HepG2 (cell line): ENCODE data around the gene TGFA. TPM values are rescaled to one million over a fixed set of nuclear protein-coding genes. Genes with fewer than 3 reads are reported as not detected.

ENCODE experiments used
- AGO2 ChIP-seq: fragments of 200-400 bp; formaldehyde crosslinking; optimal IDR thresholded peaks from 2 replicates; pipeline ENCODE3; 2017; ENCODE audit warnings: mild to moderate bottlenecking, low read depth, low read length, moderate library complexity
- AHR ChIP-seq: IDR thresholded peaks from 2 replicates; pipeline ENCODE4 v1.6.1; 2018; ENCODE audit warnings: missing genetic modification reagents, missing compliant biosample characterization
- EHMT2 ChIP-seq: fragments of 200-600 bp; sonication (generic); IDR thresholded peaks from 2 replicates; pipeline ENCODE4 v1.7.0; 2017; ENCODE audit warnings: antibody characterized with exemption, low read depth, low read length, borderline replicate concordance
- ELF4 ChIP-seq: sonication (generic); formaldehyde crosslinking; IDR thresholded peaks from 2 replicates; pipeline ENCODE4 v1.5.0; 2020; ENCODE audit warnings: missing genetic modification reagents, mild to moderate bottlenecking, moderate library complexity, borderline replicate concordance
- JUNB ChIP-seq: sonication (generic); formaldehyde crosslinking; IDR thresholded peaks from 2 replicates; pipeline ENCODE4 v1.8.0; 2022; ENCODE audit warnings: missing genetic modification reagents, mild to moderate bottlenecking, borderline replicate concordance
- KAT7 ChIP-seq: IDR thresholded peaks from 2 replicates; pipeline ENCODE4 v1.6.1; 2018; ENCODE audit warnings: borderline replicate concordance, missing compliant biosample characterization
- KDM6A ChIP-seq: IDR thresholded peaks from 2 replicates; pipeline ENCODE4 v1.6.1; 2016; ENCODE audit warnings: low read depth
- MYC ChIP-seq: sonication (generic); formaldehyde crosslinking; IDR thresholded peaks from 2 replicates; pipeline ENCODE4 v1.9.0; 2021; ENCODE audit warnings: missing genetic modification reagents, borderline replicate concordance
- NR3C1 ChIP-seq: sonication (generic); formaldehyde crosslinking; IDR thresholded peaks from 2 replicates; pipeline ENCODE4 v1.4.0; 2020; ENCODE audit warnings: missing genetic modification reagents
- PCBP2 ChIP-seq: fragments of 200-400 bp; formaldehyde crosslinking; optimal IDR thresholded peaks from 2 replicates; pipeline ENCODE3; 2018; ENCODE audit warnings: low read length, low read depth; ENCODE audit not compliant: poor library complexity, severe bottlenecking
- PHF20 ChIP-seq: sonication (generic); formaldehyde crosslinking; IDR thresholded peaks from 2 replicates; pipeline ENCODE4 v1.5.0; 2020; ENCODE audit warnings: mild to moderate bottlenecking, missing genetic modification reagents
- RXRA ChIP-seq: sonication (generic); formaldehyde crosslinking; IDR thresholded peaks from 2 replicates; pipeline ENCODE4 v1.5.1; 2020; ENCODE audit warnings: missing genetic modification reagents
- SMARCC2 ChIP-seq: fragments of 450-650 bp; IDR thresholded peaks from 2 replicates; pipeline ENCODE4 v1.6.1; 2017; ENCODE audit warnings: antibody characterized with exemption, mild to moderate bottlenecking
- SOX6 ChIP-seq, 2 experiments: fragments of 450-650 bp in 1 of 2; sonication (generic) in 1 of 2; formaldehyde crosslinking in 1 of 2; IDR thresholded peaks; 2 replicates each; pipeline versions ENCODE4 v1.4.0 to v1.6.1; 2017 to 2020; ENCODE audit warnings: antibody characterized with exemption in 1 of 2, mild to moderate bottlenecking in 1 of 2, missing genetic modification reagents in 1 of 2
- TCF7 ChIP-seq: sonication (generic); IDR thresholded peaks from 2 replicates; pipeline ENCODE4 v1.6.1; 2016; ENCODE audit warnings: antibody characterized with exemption, low read depth
- TEAD3 ChIP-seq: optimal IDR thresholded peaks from 2 replicates; pipeline ENCODE3; 2016; ENCODE audit warnings: borderline replicate concordance
- TP53 ChIP-seq: sonication (generic); formaldehyde crosslinking; conservative IDR thresholded peaks from 2 replicates; pipeline ENCODE4 v1.4.0; 2020; ENCODE audit warnings: missing genetic modification reagents
- ZKSCAN1 ChIP-seq: fragments of 150-350 bp; IDR thresholded peaks from 2 replicates; pipeline ENCODE4 v1.6.1; 2014; ENCODE audit warnings: low read length
- ZNF264 ChIP-seq: sonication (generic); formaldehyde crosslinking; IDR thresholded peaks from 2 replicates; pipeline ENCODE4 v1.4.0; 2020; ENCODE audit warnings: missing genetic modification reagents
- ZNF432 ChIP-seq: sonication (generic); formaldehyde crosslinking; IDR thresholded peaks from 2 replicates; pipeline ENCODE4 v1.5.0; 2020; ENCODE audit warnings: missing genetic modification reagents, mild to moderate bottlenecking, borderline replicate concordance
- ZNF549 ChIP-seq: sonication (generic); formaldehyde crosslinking; IDR thresholded peaks from 2 replicates; pipeline ENCODE4 v1.5.0; 2020; ENCODE audit warnings: missing genetic modification reagents
- ZNF572 ChIP-seq: sonication (generic); formaldehyde crosslinking; IDR thresholded peaks from 2 replicates; pipeline ENCODE4 v1.5.1; 2020; ENCODE audit warnings: mild to moderate bottlenecking, missing genetic modification reagents
- ZNF615 ChIP-seq: sonication (generic); formaldehyde crosslinking; IDR thresholded peaks from 2 replicates; pipeline ENCODE4 v1.5.0; 2020; ENCODE audit warnings: mild to moderate bottlenecking, missing genetic modification reagents, borderline replicate concordance
- polyA plus RNA-seq, 8 experiments: library from polyadenylated mRNA; depleted of rRNA in 3 of 8; stranded (reverse) in 7 of 8; unstranded in 1 of 8; fragments of >200 nt; fragmentation: Illumina TruSeq in 4 of 8; extraction: Trizol in 4 of 8; gene quantifications; 2 replicates each; pipeline versions ENCODE4 v1.2.1 to v1.2.3, GENCODE V29; 2011 to 2016; ENCODE audit warnings: low read depth in 4 of 8, missing spikeins in 1 of 8, mixed read lengths in 1 of 8; ENCODE audit not compliant: insufficient read depth in 1 of 8
- total RNA-seq, 5 experiments: library from RNA; depleted of rRNA; stranded (reverse); fragments of >200 nt; fragmentation: Illumina TruSeq; extraction: Trizol; gene quantifications; 2 replicates each; pipeline ENCODE4 v1.2.3, GENCODE V29; 2016; ENCODE audit warnings: low read depth in 1 of 5
- TF ChIP-seq, protein P1 (sequence below): IDR thresholded peaks from 2 replicates; pipeline ENCODE4 v1.6.1; 2016; ENCODE audit warnings: missing biosample characterization, missing genetic modification reagents, low read depth
- TF ChIP-seq, protein P2 (sequence below): sonication (generic); formaldehyde crosslinking; IDR thresholded peaks from 2 replicates; pipeline ENCODE4 v1.5.0; 2020; ENCODE audit warnings: mild to moderate bottlenecking, missing genetic modification reagents
- TF ChIP-seq, protein P3 (sequence below): sonication (generic); formaldehyde crosslinking; IDR thresholded peaks from 2 replicates; pipeline ENCODE4 v1.4.0; 2020; ENCODE audit warnings: missing genetic modification reagents
- TF ChIP-seq, protein P4 (sequence below): sonication (generic); formaldehyde crosslinking; IDR thresholded peaks from 2 replicates; pipeline ENCODE4 v1.9.0; 2022; ENCODE audit warnings: missing genetic modification reagents, mild to moderate bottlenecking, borderline replicate concordance

TGFA gene
- total and polyA plus RNA-seq, 2 of the 13 experiments (the other 11 are each of a cell fraction or from before 2014, with no cell fraction given) = 7.8 to 15.3 TPM

DNA sequence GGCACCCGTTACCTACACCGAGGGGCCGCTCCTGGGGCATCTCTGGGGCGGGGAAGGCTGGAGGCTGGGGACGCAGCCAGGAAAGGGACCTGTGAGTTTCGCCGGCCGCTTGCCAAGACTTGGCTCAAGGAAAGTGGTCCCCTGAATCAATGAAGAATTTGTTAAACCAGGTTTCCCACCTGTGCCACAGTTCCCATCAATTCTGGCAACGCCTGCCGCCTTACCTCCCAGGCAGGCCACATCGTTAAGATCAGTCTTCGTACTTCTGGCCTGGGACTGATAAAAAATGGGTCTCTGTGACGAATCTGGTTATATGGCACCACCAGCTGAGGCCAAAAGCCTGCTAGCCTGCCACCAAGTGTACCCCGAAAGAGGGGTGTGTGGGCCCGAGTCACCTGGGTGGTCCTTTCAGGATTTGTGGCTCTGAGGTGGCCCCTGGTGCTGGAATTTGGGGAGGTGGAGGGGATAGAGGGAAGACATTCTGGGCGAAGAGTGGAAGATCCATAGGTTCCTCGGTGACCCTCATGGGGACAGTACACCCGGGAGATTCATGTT lies 789 bp upstream of the TGFA start (continued):
- TF ChIP-seq EHMT2 (no peak), ELF4 (no peak), ZNF432 (CRISPR knock-in tag) (no peak), TEAD3 (CRISPR knock-in tag) (peak; percentile 12), KDM6A (CRISPR knock-in tag) (no peak), SOX6 (IDR thresholded peaks at IDR 0.05) (no peak), SOX6 (CRISPR knock-in tag; IDR thresholded peaks at IDR 0.05) (no peak; the same call in 1 of the 2 replicates), ZNF549 (CRISPR knock-in tag) (no peak), JUNB (CRISPR knock-in tag) (no peak), RXRA (CRISPR knock-in tag) (peak; percentile 12; the same call in 1 of the 2 replicates), SMARCC2 (no peak), ZKSCAN1 (no peak), MYC (CRISPR knock-in tag) (no peak), ZNF572 (peak; percentile 76), ZNF264 (CRISPR knock-in tag) (0 out of 2 replicates have a peak, but pooled peaks have one; percentile 1), PCBP2 (no peak), TCF7 (no peak), ZNF615 (CRISPR knock-in tag) (no peak), KAT7 (CRISPR knock-in tag) (no peak; the same call in 1 of the 2 replicates), TP53 (CRISPR knock-in tag) (0 out of 2 replicates have a peak, but pooled peaks have one; percentile 1), PHF20 (CRISPR knock-in tag) (0 out of 2 replicates have a peak, but pooled peaks have one; percentile 3), AHR (CRISPR knock-in tag) (no peak), AGO2 (no peak), NR3C1 (CRISPR knock-in tag) (no peak)
- TF ChIP-seq, protein P1, sequence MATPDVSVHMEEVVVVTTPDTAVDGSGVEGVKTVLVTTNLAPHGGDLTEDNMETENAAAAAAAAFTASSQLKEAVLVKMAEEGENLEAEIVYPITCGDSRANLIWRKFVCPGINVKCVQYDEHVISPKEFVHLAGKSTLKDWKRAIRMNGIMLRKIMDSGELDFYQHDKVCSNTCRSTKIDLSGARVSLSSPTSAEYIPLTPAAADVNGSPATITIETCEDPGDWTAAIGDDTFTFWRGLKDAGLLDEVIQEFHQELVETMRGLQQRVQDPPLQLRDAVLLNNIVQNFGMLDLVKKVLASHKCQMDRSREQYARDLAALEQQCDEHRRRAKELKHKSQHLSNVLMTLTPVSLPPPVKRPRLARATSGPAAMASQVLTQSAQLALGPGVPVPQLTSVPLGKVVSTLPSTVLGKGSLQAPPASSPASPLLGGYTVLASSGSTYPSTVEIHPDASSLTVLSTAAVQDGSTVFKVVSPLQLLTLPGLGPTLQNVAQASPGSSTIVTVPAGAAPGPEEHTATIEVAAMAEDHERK (CRISPR knock-in tag) = no peak
- TF ChIP-seq, protein P2, sequence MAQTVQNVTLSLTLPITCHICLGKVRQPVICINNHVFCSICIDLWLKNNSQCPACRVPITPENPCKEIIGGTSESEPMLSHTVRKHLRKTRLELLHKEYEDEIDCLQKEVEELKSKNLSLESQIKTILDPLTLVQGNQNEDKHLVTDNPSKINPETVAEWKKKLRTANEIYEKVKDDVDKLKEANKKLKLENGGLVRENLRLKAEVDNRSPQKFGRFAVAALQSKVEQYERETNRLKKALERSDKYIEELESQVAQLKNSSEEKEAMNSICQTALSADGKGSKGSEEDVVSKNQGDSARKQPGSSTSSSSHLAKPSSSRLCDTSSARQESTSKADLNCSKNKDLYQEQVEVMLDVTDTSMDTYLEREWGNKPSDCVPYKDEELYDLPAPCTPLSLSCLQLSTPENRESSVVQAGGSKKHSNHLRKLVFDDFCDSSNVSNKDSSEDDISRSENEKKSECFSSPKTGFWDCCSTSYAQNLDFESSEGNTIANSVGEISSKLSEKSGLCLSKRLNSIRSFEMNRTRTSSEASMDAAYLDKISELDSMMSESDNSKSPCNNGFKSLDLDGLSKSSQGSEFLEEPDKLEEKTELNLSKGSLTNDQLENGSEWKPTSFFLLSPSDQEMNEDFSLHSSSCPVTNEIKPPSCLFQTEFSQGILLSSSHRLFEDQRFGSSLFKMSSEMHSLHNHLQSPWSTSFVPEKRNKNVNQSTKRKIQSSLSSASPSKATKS (CRISPR knock-in tag) = no peak
- TF ChIP-seq, protein P3, sequence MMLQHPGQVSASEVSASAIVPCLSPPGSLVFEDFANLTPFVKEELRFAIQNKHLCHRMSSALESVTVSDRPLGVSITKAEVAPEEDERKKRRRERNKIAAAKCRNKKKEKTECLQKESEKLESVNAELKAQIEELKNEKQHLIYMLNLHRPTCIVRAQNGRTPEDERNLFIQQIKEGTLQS (CRISPR knock-in tag) = no peak
- TF ChIP-seq, protein P4, sequence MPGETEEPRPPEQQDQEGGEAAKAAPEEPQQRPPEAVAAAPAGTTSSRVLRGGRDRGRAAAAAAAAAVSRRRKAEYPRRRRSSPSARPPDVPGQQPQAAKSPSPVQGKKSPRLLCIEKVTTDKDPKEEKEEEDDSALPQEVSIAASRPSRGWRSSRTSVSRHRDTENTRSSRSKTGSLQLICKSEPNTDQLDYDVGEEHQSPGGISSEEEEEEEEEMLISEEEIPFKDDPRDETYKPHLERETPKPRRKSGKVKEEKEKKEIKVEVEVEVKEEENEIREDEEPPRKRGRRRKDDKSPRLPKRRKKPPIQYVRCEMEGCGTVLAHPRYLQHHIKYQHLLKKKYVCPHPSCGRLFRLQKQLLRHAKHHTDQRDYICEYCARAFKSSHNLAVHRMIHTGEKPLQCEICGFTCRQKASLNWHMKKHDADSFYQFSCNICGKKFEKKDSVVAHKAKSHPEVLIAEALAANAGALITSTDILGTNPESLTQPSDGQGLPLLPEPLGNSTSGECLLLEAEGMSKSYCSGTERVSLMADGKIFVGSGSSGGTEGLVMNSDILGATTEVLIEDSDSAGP = peak; percentile 58; the same call in 1 of the 2 replicates
